Renal pelvis (tissue), 4 donors: Measurements from ENCODE around the gene PPP6R2. TPM values are rescaled to one million over a fixed set of nuclear protein-coding genes. Genes with fewer than 3 reads are reported as not detected.

ENCODE experiments used
- DNase-seq: peaks from one replicate; pipeline ENCODE4 v3.0.0-alpha.2; 2013
- polyA plus RNA-seq, 3 donors: library from polyadenylated mRNA; unstranded; fragments of 120-200 nt; gene quantifications; one replicate each; pipeline ENCODE4 v1.2.1, GENCODE V29; 2013; ENCODE audit not compliant: insufficient read length in 3 of 3

Gene PPP6R2
- polyA plus RNA-seq, 3 donors = 46.5 to 54.7 (median 50.5) TPM

GRCh38 chr22:50464451-50464850, 121.3 kb downstream of the PPP6R2 start:
- no peak for DNase-seq

- DNase-seq = no peak
These were observed 122.2 kb downstream of the PPP6R2 start for GRCh38 chr22:50465066-50465930.

GRCh38 chr22:50467341-50467740, 124.2 kb downstream of the PPP6R2 start:
- no peak for DNase-seq

DNA sequence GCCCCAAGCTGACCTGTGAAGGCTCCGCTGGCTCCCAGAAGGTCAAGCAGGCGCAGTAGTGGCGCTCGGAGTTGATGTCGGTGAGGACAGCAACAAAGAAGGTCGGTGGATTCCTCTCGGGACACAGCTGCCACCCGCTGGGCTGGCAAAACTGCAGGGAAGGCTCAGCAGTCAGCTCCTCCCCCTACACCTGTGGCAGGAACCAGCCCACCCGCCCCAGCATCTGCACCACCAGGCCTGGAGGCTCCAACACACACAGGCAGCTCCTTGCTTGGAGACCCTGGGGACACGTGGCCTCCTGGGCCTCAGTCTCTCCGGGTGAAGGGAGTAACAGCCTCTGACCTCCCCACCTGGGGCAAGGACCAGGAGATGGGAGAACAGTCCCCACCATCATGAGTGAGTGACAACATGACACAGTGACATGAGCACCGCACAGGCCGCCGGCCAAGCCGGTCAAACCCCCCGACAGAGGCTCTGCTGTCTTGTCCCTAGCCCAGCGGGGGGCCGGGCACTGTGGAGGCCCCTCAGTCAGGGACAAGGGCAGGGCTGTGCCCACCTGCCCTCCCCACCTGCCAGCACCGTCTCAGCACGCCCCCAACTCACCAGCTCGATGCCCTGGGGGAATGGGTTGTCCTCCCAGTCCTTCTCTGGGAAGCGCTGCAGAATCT, 124.8 kb downstream of the PPP6R2 start:
- no peak for DNase-seq

DNA sequence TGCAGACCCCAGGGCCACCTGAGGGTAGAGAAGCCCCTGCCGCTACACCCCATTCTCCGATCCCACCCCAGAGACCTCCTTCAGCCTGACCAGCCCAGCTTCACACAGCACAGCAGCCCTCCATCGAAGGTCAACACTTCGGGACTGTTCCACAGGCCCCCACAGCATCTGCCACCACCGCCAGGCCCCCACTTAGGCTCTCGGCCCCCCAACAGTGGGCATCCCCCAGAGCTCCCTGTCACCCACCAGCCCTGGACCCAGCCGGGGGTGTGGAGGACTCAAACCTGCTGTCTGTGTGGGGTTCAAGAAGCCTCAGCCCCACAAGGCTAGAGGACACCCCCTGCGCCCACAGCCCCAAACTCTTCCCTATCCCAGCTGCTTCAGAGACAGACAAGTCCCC, 125.5 kb downstream of the PPP6R2 start:
- DNase-seq = no peak

GRCh38 chr22:50469377-50470305, 126.5 kb downstream of the PPP6R2 start:
- DNase-seq = no peak

DNA sequence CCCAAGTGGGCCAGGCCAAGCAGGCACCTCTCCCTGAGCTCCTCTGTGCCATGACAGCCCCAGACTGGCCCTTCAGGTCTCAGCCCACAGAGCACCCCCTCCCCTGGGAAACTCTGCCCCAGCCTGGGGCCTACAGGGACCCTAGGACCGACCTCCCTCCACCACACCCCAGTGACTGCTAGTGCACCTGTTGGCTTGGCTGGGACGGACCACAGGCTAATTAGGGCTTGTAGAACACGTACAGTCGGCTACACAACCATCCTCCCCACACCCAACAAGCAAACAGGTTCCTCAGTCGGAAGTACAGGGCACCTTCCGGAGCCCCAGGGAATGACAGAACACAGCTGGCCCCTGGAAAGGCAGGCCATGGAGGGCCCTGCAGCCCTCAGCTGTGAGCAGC, 127.4 kb downstream of the PPP6R2 start:
- DNase-seq = no peak

- no peak for DNase-seq
These were observed 128.2 kb downstream of the PPP6R2 start for GRCh38 chr22:50471197-50471847.

- DNase-seq = no peak
These were observed 128.8 kb downstream of the PPP6R2 start for GRCh38 chr22:50471962-50472361.

- no peak for DNase-seq
These were observed 130.0 kb downstream of the PPP6R2 start for GRCh38 chr22:50473088-50473487.

GRCh38 chr22:50473855-50474671, 130.9 kb downstream of the PPP6R2 start:
- DNase-seq = no peak

- DNase-seq = peak; percentile 91
These were observed 131.9 kb downstream of the PPP6R2 start, which contains the start of gene SBF1 for GRCh38 chr22:50474710-50475651. TSS of gene SBF1 (minus strand) at chr22:50475035. CDS start at chr22:50474840, 195 bp downstream.

GRCh38 chr22:50475652-50476002, 132.5 kb downstream of the PPP6R2 start:
- no peak for DNase-seq

GRCh38 chr22:50476868-50477267, 133.7 kb downstream of the PPP6R2 start:
- no peak for DNase-seq

- DNase-seq = no peak
These were observed 134.8 kb downstream of the PPP6R2 start for GRCh38 chr22:50477923-50478322.

DNA sequence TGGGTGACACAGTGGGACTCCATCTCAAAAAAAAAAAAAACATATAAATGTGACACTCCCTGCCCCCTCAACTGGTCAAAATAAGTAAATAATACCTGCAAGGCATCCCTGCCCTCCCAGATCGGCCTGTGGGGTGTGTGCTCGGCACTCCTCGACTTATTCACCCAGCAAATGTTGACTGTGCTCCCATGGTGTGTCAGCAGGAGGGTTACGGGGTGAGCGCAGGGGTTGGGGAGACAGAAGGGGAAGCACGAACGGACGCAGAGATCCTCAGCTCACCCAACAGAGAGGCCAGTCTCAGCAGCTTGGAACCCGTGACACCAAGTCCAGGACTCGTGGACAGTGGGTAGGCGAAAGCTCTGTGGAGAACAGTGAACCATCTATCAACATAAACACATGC, 136.6 kb downstream of the PPP6R2 start:
- no peak for DNase-seq

DNA sequence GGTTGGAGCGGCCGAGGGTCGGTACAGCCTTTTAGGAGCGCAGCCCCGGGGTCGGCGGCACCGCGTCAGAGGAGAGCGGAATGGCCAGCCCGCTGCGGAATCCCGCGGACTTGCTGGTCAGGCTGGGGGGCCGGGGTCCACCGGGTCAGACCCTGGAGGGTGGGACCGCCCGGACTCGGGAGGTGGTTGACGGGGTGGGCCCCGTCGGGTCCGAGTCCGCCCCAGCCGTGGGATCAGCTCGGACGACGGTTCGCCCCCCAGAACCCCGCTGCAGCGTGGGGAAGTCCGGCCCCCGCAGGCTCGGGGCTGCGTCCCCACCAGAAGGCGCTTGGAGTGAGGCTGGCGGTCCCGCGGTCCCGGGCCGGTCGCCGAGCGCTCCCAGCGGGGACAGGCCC, 137.9 kb downstream of the PPP6R2 start:
- DNase-seq = no peak

DNA sequence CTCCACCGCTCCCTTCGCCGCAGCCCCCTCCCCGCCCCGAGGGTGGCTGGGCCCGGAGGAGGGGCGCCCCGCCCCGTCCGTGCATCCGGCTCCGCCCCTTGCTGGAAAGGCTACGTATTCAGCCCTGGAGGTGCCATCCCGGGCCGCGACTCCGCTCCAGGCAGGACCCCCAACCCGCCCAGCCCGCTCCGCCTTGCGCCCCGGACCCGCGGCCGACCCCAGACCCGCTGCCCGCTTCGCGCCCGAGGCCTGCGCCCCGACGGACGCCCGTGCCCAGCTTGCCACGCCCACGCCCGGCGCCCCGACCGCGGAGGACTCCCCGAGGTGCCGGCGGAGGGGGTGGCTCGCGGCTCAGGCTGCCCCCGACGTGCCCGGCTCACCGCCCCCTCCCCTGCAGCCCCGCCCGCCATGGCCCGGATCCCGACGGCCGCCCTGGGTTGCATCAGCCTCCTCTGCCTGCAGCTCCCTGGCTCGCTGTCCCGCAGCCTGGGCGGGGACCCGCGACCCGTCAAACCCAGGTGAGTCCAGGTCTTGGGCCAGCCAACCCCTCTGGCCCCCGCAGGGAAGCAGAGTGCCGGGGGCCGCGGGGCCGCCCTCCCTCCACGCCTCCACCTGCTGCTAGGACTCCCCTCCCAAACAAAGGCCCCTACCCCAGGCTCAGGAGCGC, 138.4 kb downstream of the PPP6R2 start, which contains the start of gene ADM2:
Gene ADM2 (plus strand): TSS at position 104 of the 667 bp plus-strand sequence. CDS start 305 bp downstream, at position 409.
- DNase-seq = peak; percentile 21
